Ovary (tissue), 10 donors: ENCODE data around the gene RAD21L1. TPM values are rescaled to one million over a fixed set of nuclear protein-coding genes. Genes with fewer than 3 reads are reported as not detected.
A peak's percentile ranks its signal among the peaks of the same experiment; 100 is the strongest.

Experiments
- DNase-seq, 5 donors: peaks; one replicate each; pipeline ENCODE4 v3.0.0-alpha.2; 2019 to 2020
- H3K27ac ChIP-seq, 2 donors: fragments of 200-600 bp; one replicate each; pipeline versions ENCODE4 v1.5.1 to v1.8.0; 2019 to 2022
- H3K27me3 ChIP-seq: fragments of 200-600 bp; one replicate; pipeline ENCODE4 v1.8.0; 2022
- H3K36me3 ChIP-seq: fragments of 200-600 bp; sonication (generic); one replicate; pipeline ENCODE4 v1.5.1; 2019
- H3K4me1 ChIP-seq: one replicate; pipeline ENCODE4 v1.8.1; 2013; ENCODE audit warnings: mild to moderate bottlenecking, moderate library complexity; ENCODE audit not compliant: insufficient read depth
- H3K4me3 ChIP-seq: fragments of 200-600 bp; sonication (generic); one replicate; pipeline ENCODE4 v1.5.1; 2017
- H3K9me3 ChIP-seq, 2 donors: fragments of 200-600 bp in 1 of 2; sonication (generic) in 1 of 2; one replicate each; pipeline versions ENCODE4 v1.5.1 to v1.8.1; 2013 to 2019; ENCODE audit warnings: mild to moderate bottlenecking in 1 of 2, moderate library complexity in 1 of 2
- CTCF ChIP-seq, 3 donors: fragments of 450-650 bp in 2 of 3; fragments of 200-600 bp in 1 of 3; IDR thresholded peaks; one replicate each; pipeline versions ENCODE4 v1.5.1 to v1.8.0; 2016 to 2022; ENCODE audit warnings: antibody characterized with exemption in 3 of 3, mild to moderate bottlenecking in 1 of 3
- EP300 ChIP-seq: sonication (generic); formaldehyde crosslinking; IDR thresholded peaks from one replicate; pipeline ENCODE4 v1.6.1; 2017; ENCODE audit warnings: antibody characterized with exemption
- POLR2A ChIP-seq: fragments of 450-650 bp; IDR thresholded peaks from one replicate; pipeline ENCODE4 v1.6.1; 2017; ENCODE audit warnings: antibody characterized with exemption, mild to moderate bottlenecking, moderate library complexity
- WGBS, 3 donors: extraction: QIAGEN DNeasy Blood & Tissue Kit in 1 of 3; methylation state at CpG; one replicate each; pipeline versions ENCODE4 v1.1.5 to v1.1.7; 2013 to 2017; 5-methylcytosine and 5-hydroxymethylcytosine counted together
- intact Hi-C, 4 donors: fragments of 100-400 bp; cut with DNase I; formaldehyde crosslinking; loops; one replicate each; pipeline versions ENCODE4 v1.11.0 to v1.15.1; 2022 to 2023
- long read RNA-seq, 3 donors: library from polyadenylated mRNA in 2 of 3; unstranded in 2 of 3; transcript quantifications; one replicate each; pipeline ENCODE4 v2.0.0 and lab custom pipeline, GENCODE V29; 2021 to 2026
- polyA plus RNA-seq, 2 donors: library from polyadenylated mRNA; stranded (reverse); fragments of 200-250 nt in 1 of 2; fragments of 350-450 nt in 1 of 2; fragmentation: Illumina TruSeq in 1 of 2; extraction: RNeasy Lipid Tissue Mini Kit (QIAGEN cat#74804) in 1 of 2; gene quantifications; one replicate each; pipeline ENCODE4 v1.2.3, GENCODE V29; 2013 to 2014
- total RNA-seq, 7 donors: library from RNA; depleted of rRNA in 2 of 7; stranded (reverse); fragments of >200 nt in 2 of 7; fragmentation: NEBNext Ultra II Directional in 3 of 7; extraction: Animal tissue kit (Norgen Biotek cat#: 25700) in 3 of 7; gene quantifications; one replicate each; pipeline versions ENCODE4 v1.1.0 to v1.2.4, GENCODE V29; 2016 to 2023
- donor health status: DM: no; HTN: no; CAD: no; lungs with moderate emphysema.
- donor health status: DM: no; HTN: no; CAD: no.
- donor health status: Bipolar disorder and iron deficiency.
- donor health status: DM: yes; HTN: yes; CAD: no.
- donor health status: DM: no; HTN: no; CAD: no.
- donor health status: DM: yes; HTN: yes; CAD: no.

The RAD21L1 gene
- not detected for total RNA-seq
- not detected for polyA plus RNA-seq
- long read RNA-seq, donor 1: 0 reads
- long read RNA-seq, donor 2: 0 reads
- long read RNA-seq, donor 3: 0 reads

- Histone ChIP-seq H3K27me3 (no peaks in the 10 kb centered on the region), H3K27ac (no peak within 1 kb of the TSS)
- 0 to 2% (median 1%) methylated on average over 40 to 87 of the region's 88 CpGs for WGBS, 3 donors
Observed at GRCh38 chr20:1225783-1226654, at the start of gene RAD21L1. Gene RAD21L1, plus strand, starts transcription at chr20:1226044. Its CDS starts 2,410 bp downstream, at chr20:1228454.

GRCh38 chr20:1177680-1178079, 48.2 kb upstream of the RAD21L1 start:
- no peaks in the 10 kb centered on the region for H3K27me3 ChIP-seq
- no peak for TF ChIP-seq CTCF (IDR thresholded peaks at IDR 0.05)
- no peak for TF ChIP-seq POLR2A
- TF ChIP-seq EP300: no peak
- 73 to 75% (median 73%) methylated on average over 5 of the region's 5 CpGs for whole genome bisulfite sequencing, 3 donors
- H3K4me3 ChIP-seq: no peak overlapping the region
- no peaks in the 10 kb centered on the region for H3K36me3 ChIP-seq
- no peaks in the 10 kb centered on the region for H3K4me1 ChIP-seq
- intact Hi-C loops: no loop called here
- no peak for DNase-seq
- H3K9me3 ChIP-seq: no peaks in the 10 kb centered on the region
- H3K27ac ChIP-seq: no peak overlapping the region

More at GRCh38 chr20:1225783-1226654, at the start of gene RAD21L1:
- H3K36me3 ChIP-seq: no peaks in the 10 kb centered on the region
- no peak for TF ChIP-seq EP300
- peak; percentile 68 to 78 (median 75) for DNase-seq
- H3K4me1 ChIP-seq: peaks cover 8% of the 10 kb centered on the region
- H3K4me3 ChIP-seq: peak within 1 kb of the TSS; percentile 44
- intact Hi-C loops: no loop called here
- H3K9me3 ChIP-seq: no peaks in the 10 kb centered on the region

DNA sequence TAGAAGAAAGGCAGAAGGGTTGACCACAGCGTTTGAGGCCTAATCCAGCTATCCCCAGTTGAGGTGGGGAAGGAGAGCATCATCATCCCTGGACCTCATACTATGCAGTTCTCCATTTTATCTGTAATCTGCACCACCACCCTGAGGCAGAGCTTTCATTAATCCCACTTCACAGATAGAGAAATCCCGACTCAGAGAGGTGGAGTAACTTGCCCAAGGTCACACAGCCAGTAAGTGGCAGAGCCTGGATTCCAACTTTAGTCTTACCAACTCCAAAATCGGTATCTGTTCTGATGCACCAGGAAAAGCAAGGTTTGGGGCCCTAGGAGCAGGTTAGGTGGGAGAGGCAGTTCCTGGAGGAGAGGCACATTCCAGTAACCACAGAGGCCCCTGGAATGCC, 47.7 kb upstream of the RAD21L1 start:
- no peak overlapping the region for H3K27ac ChIP-seq
- 77 to 87% (median 80%) methylated on average over 3 of the region's 3 CpGs for WGBS, 3 donors
- intact Hi-C loops: no loop called here
- no peaks in the 10 kb centered on the region for H3K36me3 ChIP-seq
- no peaks in the 10 kb centered on the region for H3K27me3 ChIP-seq
- DNase-seq: no peak
- no peaks in the 10 kb centered on the region for H3K4me1 ChIP-seq
- TF ChIP-seq EP300: no peak
- no peak for TF ChIP-seq CTCF (IDR thresholded peaks at IDR 0.05)
- TF ChIP-seq POLR2A: no peak
- no peak overlapping the region for H3K4me3 ChIP-seq
- H3K9me3 ChIP-seq: no peaks in the 10 kb centered on the region

- Histone ChIP-seq H3K4me1 (no peaks in the 10 kb centered on the region), H3K27ac (no peak overlapping the region), H3K36me3 (no peaks in the 10 kb centered on the region), H3K27me3 (no peaks in the 10 kb centered on the region), H3K4me3 (no peak overlapping the region), H3K9me3 (no peaks in the 10 kb centered on the region)
- no peak for DNase-seq
- TF ChIP-seq EP300 (no peak), CTCF (IDR thresholded peaks at IDR 0.05) (no peak), POLR2A (no peak)
- WGBS, 3 donors: 88 to 93% (median 91%) methylated on average over 3 of the region's 3 CpGs
- intact Hi-C loops: no loop called here
Observed at GRCh38 chr20:1178623-1179022, 47.2 kb upstream of the RAD21L1 start.

DNA sequence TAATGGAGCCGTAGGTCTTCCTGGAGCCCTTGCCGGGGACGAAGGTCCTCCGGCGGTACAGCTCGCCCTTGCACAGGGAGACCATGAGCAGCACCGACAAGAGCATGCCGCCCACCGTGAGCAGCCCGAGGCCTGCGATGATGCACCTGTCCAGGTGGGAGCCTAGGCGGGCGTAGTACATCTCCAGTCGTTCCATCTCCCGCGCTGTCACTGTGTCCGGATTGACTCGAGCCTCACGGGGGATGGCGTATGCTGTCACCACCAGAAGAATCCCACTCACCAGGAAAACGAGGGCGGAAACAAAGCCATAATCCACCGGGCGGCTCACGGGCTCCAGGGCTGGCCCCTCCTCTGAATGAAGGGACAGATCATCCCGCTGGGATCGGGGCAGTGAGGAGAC, 44.9 kb upstream of the RAD21L1 start:
- Histone ChIP-seq H3K27ac (no peak overlapping the region), H3K4me3 (no peak overlapping the region), H3K27me3 (no peaks in the 10 kb centered on the region), H3K4me1 (no peaks in the 10 kb centered on the region), H3K9me3 (no peaks in the 10 kb centered on the region), H3K36me3 (no peaks in the 10 kb centered on the region)
- intact Hi-C loops: no loop called here
- DNase-seq: no peak
- no peak for TF ChIP-seq CTCF (IDR thresholded peaks at IDR 0.05)
- 91 to 94% (median 93%) methylated on average over 27 of the region's 27 CpGs for WGBS, 3 donors
